Activated CD4-positive, alpha-beta T cell treated with anti-CD3 and anti-CD28 coated beads, Interleukin-2, amount 50 U/mL, for 48 hours (primary cell): ENCODE data around the gene LRRC59.

Experiments used
- DNase-seq, 2 experiments: peaks; one replicate each; pipeline ENCODE4 v3.0.0-alpha.2; 2020

LRRC59 gene

GRCh38 chr17:50360486-50361115 is 36.7 kb downstream of the LRRC59 start:
- DNase-seq = no peak

DNA sequence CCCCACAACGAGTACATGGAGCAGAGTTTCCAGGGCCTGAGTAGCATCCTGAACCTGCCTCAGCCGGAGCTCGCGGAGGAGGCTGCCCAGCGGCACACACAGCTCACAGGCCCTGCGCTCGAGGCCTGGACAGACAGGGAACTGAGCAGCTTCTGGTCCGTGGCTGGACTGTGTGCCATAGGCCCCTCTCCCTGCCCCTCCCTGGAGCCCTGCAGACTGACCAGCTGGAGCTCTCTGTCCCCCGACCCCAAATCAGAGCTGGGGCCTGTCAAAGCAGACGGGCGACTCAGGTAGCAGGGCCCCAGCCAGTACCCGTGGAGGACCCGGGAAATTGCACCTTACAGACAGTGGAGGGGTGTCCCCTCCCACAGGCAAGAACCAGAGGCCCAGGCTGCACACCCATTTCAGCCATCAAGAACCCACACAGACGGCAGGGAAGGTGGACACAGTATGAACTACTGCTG is 37.3 kb downstream of the LRRC59 start:
- no peak for DNase-seq

GRCh38 chr17:50359005-50359699 is 38.2 kb downstream of the LRRC59 start:
- no peak for DNase-seq

- no peak for DNase-seq
These were observed 39.1 kb downstream of the LRRC59 start for GRCh38 chr17:50358177-50358576.

- DNase-seq = no peak
These were observed 40.3 kb downstream of the LRRC59 start for GRCh38 chr17:50356892-50357510.

GRCh38 chr17:50356418-50356817 is 40.9 kb downstream of the LRRC59 start:
- no peak for DNase-seq

- DNase-seq = no peak
These were observed 41.5 kb downstream of the LRRC59 start for GRCh38 chr17:50355701-50356341.

DNA sequence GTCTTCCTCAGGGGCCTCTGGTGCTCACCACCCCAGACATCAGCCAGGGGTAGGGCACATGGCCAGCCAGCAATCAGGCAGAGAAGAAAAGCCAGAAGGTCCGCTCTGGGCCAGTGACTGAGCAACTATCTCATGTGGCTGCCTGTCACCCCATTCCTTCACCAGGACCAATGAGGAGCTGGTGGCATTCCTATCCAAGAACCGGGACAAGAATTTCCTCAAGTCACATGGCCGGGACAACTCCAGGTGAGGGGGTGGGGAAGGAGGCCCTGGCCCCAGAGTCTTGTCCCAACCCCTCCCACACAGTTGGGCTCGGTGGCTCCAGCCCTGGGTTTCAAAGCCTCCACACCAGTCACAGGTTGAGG is 42.0 kb downstream of the LRRC59 start:
- DNase-seq = no peak

GRCh38 chr17:50354776-50355175 is 42.5 kb downstream of the LRRC59 start:
- no peak for DNase-seq

DNA sequence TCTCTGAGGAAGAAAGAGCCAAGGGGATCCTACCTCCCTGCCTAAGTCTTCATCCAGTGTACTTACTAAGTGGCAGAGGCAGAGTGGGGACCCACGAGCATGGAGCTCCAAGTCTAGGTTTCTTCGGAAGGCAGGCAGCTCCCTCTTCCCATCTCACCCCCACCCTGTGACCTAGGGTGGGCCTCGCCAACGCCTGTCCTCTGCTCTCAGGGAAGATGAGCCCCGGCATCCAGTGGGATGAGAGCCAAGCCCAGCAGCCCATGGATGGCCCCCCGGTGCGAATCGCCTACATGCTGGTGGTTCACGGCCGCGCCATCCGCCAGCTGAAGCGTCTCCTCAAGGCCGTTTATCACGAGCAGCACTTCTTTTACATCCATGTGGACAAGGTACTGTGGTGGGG is 43.1 kb downstream of the LRRC59 start:
- DNase-seq = no peak

DNA sequence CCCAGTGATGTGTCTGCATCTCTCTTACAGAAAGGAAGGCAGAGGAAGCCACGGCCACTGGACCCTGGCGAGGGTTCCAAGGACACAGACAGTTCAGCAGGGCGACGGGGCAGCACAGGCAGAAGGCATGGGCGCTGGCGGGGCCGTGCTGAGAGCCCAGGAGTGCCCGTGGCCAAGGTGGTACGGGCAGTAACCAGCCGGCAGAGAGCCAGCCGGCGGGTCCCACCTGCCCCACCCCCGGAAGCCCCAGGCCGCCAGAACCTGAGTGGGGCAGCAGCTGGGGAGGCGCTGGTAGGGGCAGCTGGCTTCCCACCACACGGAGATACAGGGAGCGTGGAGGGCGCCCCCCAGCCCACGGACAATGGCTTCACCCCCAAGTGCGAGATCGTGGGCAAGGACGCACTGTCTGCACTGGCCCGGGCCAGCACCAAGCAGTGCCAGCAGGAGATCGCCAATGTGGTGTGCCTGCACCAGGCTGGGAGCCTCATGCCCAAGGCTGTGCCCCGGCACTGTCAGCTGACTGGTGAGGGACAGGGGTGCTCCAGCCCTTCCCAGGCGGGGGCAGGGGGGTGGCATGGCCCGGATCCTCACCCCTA is 43.6 kb downstream of the LRRC59 start:
- DNase-seq = no peak

- no peak for DNase-seq
These were observed 44.4 kb downstream of the LRRC59 start for GRCh38 chr17:50352693-50353599.

DNA sequence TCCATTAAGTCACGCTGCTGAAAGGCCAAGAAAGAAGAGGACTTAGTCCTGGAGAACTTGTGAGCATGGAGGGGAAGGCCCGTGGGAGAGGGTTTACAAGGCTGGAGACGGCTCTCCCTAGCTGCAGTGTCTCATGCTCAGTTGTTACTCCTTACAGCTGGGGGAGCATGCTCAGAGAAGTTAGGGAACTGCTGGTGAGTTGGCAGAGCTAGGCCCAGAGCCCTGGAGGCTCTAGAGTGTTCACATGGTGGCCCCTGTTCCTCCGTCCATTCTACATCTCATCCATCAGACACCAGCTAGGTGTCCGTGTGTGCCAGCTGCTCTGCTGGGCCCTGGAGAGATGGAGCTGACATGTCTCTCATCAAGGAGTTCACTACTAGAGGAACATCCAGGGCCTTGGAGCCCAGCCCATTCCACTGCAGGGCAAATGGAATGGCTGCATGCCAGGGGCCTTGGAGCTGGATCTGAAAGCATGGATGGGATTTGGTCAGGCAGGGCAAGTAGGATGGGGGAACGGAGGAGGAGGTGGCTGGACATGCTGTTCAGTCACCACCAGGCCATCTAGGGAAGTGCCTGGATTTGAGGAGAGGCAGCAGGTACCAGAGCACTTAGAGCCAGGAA is 45.1 kb downstream of the LRRC59 start:
- DNase-seq = no peak

DNA sequence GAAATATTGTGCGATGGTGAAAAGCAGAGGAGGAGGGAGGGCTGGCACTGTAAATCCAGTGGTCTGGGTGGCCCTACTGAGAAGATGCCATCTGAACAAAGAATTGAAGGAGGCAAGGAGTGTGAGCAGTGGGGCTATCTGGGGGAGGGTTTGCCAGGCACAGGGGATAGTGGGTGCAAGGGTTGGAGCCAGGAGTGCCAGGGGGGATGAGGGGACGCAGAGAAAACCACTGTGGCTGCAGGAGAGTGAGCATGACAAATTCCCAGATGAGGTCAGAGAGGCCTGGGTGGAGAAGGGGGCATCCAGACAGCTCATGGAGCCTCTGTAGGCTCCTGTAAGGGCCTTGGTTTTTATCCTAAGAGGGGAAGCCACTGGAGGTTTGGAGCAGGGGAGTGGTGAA is 46.6 kb downstream of the LRRC59 start:
- DNase-seq = no peak

DNA sequence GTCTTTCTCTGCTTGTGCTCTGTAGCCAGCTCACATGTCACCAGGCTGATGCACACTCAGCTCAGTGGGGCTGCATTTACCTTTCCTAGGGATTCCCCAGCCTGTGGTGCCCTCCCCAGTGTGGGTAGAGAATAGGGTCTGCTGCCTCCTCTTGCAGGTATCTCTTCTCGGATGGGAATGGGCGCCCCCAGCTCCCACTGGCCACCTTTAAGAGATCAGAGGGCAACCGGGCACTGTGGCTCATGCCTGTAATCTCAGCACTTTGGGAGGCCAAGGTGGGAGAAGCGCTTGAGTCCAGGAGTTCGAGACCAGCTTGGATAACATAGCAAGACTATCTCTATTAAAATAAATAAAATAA is 48.1 kb downstream of the LRRC59 start:
- no peak for DNase-seq

DNA sequence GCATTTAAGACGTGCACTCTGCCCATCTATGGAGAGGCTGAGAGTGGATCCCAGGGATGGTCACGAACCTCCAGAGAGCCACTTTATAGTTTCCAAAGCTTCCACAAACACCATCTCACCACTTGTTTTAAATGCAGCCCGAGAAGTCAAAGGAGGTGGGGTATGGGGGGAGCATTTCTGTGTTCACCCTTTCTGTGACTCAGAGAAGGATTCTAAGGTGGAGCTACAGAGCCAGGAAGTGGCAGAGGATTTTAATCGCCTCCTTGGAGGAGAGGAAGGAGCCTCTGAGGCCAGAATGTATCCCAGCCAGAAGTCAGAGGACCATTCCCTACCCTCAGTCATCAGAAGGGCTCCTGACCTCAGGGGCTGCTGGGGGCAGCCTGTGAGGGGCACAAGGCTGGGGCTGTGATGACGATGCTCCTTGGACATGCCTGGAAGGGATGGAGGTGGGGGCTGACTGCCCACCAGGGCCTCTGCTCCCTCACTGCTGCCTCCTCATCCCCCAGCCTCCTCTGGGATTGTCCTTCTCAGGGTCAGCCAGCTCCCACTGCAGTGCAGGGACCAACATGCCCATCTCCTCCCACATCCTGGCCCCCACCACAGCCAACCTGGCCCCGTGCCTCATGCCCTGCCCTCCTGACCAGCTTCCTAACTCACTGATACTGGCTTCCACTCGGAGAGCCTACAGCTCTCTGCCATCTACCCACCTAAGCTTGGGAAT is 48.6 kb downstream of the LRRC59 start:
- no peak for DNase-seq

DNA sequence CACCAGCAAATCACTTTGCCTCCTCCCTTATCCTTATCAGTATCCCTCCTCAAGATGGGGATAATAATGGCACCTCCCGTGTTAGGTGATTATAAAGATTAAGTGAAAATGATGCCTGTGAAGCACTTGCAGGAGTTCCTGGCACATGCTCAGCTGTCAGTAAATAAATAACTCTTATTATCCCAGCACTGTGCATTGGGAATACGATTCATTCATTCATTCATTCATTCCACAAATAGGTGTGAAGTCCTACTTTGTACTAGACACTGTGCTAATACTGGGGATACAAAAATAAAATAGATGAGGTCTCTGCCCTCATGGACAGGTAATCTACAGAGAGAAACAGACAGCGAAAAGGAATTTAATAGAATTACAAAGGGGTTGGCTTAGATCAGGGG is 49.4 kb downstream of the LRRC59 start:
- no peak for DNase-seq

- DNase-seq = no peak
These were observed 50.0 kb downstream of the LRRC59 start for GRCh38 chr17:50347117-50347893.

- peak; percentile 65 to 73 for DNase-seq
These were observed 50.8 kb downstream of the LRRC59 start for GRCh38 chr17:50346313-50347116.
